Chondrocyte (in vitro differentiated cells): ENCODE data around the gene HEXIM2. TPM values are rescaled to one million over a fixed set of nuclear protein-coding genes. Genes with fewer than 3 reads are reported as not detected.

Experiments used
- DNase-seq: peaks from one replicate; pipeline ENCODE4 v3.0.0; 2021; ENCODE audit warnings: mixed read lengths, low spot score
- H3K27ac Mint-ChIP-seq: one replicate; pipeline ENCODE4 v1.8.0; 2021; ENCODE audit warnings: mild to moderate bottlenecking, moderate library complexity, mixed read lengths; ENCODE audit not compliant: unreplicated experiment
- H3K27me3 Mint-ChIP-seq: 2 replicates; pipeline ENCODE4 v1.8.0; 2021; ENCODE audit warnings: low read depth, mixed read lengths
- H3K36me3 Mint-ChIP-seq: 2 replicates; pipeline ENCODE4 v1.8.0; 2021; ENCODE audit warnings: low read depth, mixed read lengths
- H3K4me1 Mint-ChIP-seq: 2 replicates; pipeline ENCODE4 v1.8.0; 2021; ENCODE audit warnings: low read depth, mild to moderate bottlenecking, mixed read lengths
- H3K4me3 Mint-ChIP-seq: one replicate; pipeline ENCODE4 v1.8.0; 2021; ENCODE audit warnings: mild to moderate bottlenecking, moderate library complexity, mixed read lengths; ENCODE audit not compliant: unreplicated experiment
- H3K9me3 Mint-ChIP-seq: 2 replicates; pipeline ENCODE4 v1.8.0; 2021; ENCODE audit warnings: low read depth, mixed read lengths
- CTCF ChIP-seq: fragments of 200-600 bp; sonication (generic); IDR thresholded peaks from 2 replicates; pipeline ENCODE4 v1.5.0; 2021; ENCODE audit warnings: antibody characterized with exemption, mild to moderate bottlenecking, moderate library complexity
- total RNA-seq: library from RNA; stranded (reverse); gene quantifications from 3 replicates; pipeline ENCODE4 v1.2.1, GENCODE V29; 2021

The HEXIM2 gene
- total RNA-seq, 1 donor from 2014 or later, result 6.4 TPM

- H3K9me3 Mint-ChIP-seq, result no peaks in the 10 kb centered on the region
- H3K27me3 Mint-ChIP-seq, result no peaks in the 10 kb centered on the region
- peak overlapping the region; percentile 70 for H3K4me3 Mint-ChIP-seq
- peak overlapping the region; percentile 99 for H3K27ac Mint-ChIP-seq
- H3K4me1 Mint-ChIP-seq, result peaks cover 41% of the 10 kb centered on the region
- no peaks in the 10 kb centered on the region for H3K36me3 Mint-ChIP-seq
- peak; percentile 50 for TF ChIP-seq CTCF
- DNase-seq, result peak; percentile 92
These were observed 11.0 kb downstream of the HEXIM2 start for GRCh38 chr17:45172541-45173286.

- no peak for DNase-seq
- TF ChIP-seq CTCF, result no peak
- no peak overlapping the region for H3K27ac Mint-ChIP-seq
- no peak overlapping the region for H3K4me3 Mint-ChIP-seq
- no peaks in the 10 kb centered on the region for H3K9me3 Mint-ChIP-seq
- no peaks in the 10 kb centered on the region for H3K27me3 Mint-ChIP-seq
- no peaks in the 10 kb centered on the region for H3K36me3 Mint-ChIP-seq
- peaks cover 32% of the 10 kb centered on the region for H3K4me1 Mint-ChIP-seq
These were observed 14.1 kb downstream of the HEXIM2 start for GRCh38 chr17:45175759-45176115.

GRCh38 chr17:45177563-45177962 lies 15.9 kb downstream of the HEXIM2 start:
- H3K4me1 Mint-ChIP-seq, result peaks cover 15% of the 10 kb centered on the region
- no peak overlapping the region for H3K4me3 Mint-ChIP-seq
- DNase-seq, result no peak
- H3K9me3 Mint-ChIP-seq, result no peaks in the 10 kb centered on the region
- no peaks in the 10 kb centered on the region for H3K36me3 Mint-ChIP-seq
- TF ChIP-seq CTCF, result no peak
- no peaks in the 10 kb centered on the region for H3K27me3 Mint-ChIP-seq
- H3K27ac Mint-ChIP-seq, result no peak overlapping the region

- no peaks in the 10 kb centered on the region for H3K9me3 Mint-ChIP-seq
- TF ChIP-seq CTCF, result no peak
- DNase-seq, result no peak
- no peak overlapping the region for H3K4me3 Mint-ChIP-seq
- no peaks in the 10 kb centered on the region for H3K36me3 Mint-ChIP-seq
- H3K4me1 Mint-ChIP-seq, result no peaks in the 10 kb centered on the region
- no peak overlapping the region for H3K27ac Mint-ChIP-seq
- no peaks in the 10 kb centered on the region for H3K27me3 Mint-ChIP-seq
These were observed 22.5 kb downstream of the HEXIM2 start for GRCh38 chr17:45184144-45184543.

GRCh38 chr17:45186801-45187354 lies 25.2 kb downstream of the HEXIM2 start:
- Mint-ChIP-seq H3K36me3 (no peaks in the 10 kb centered on the region), H3K27ac (no peak overlapping the region), H3K4me3 (no peak overlapping the region), H3K9me3 (no peaks in the 10 kb centered on the region), H3K4me1 (no peaks in the 10 kb centered on the region), H3K27me3 (no peaks in the 10 kb centered on the region)
- no peak for DNase-seq
- TF ChIP-seq CTCF, result no peak
